ENCODE results near the gene FOXO6. TPM values are rescaled to one million over a fixed set of nuclear protein-coding genes. Genes with fewer than 3 reads are reported as not detected.

The FOXO6 gene
- total RNA-seq, 1 donor from 2014 or later, result 2.8 TPM

GRCh38 chr1:41388510-41388909 is 27.3 kb downstream of the FOXO6 start:
- Mint-ChIP-seq H3K4me3 (ENCODE audit: low read depth) (no peak overlapping the region), H3K27ac (no peak overlapping the region), H3K9me3 (ENCODE audit: low read depth) (no peaks in the 10 kb centered on the region), H3K27me3 (peaks cover 48% of the 10 kb centered on the region), H3K4me1 (ENCODE audit: low read depth) (peaks cover 12% of the 10 kb centered on the region), H3K36me3 (ENCODE audit: insufficient read depth) (no peaks in the 10 kb centered on the region)
- DNase-seq (ENCODE audit: low spot score, unreplicated experiment), result no peak
- no peak for TF ChIP-seq CTCF (IDR thresholded peaks at IDR 0.05; ENCODE audit: unreplicated experiment)

DNA sequence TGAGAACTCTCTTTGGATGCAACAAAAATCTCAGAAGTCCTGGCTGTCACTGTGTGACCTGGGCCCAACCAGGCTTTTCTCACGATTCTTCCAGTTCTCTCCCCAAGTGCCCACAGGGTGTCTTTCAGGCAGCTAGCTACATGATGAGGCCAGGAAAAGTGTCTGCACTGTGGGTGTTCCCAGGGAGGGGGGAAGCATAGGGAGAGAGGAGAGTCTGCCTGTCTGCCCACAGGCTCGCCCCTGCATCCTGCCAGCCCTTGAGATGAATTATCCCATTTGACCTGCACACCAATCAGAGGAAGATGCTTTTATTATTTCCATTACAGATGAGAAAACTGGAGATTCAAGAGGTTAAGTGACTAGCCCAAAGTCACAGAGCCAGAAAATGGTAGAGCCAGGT is 27.8 kb downstream of the FOXO6 start:
- TF ChIP-seq CTCF (IDR thresholded peaks at IDR 0.05; ENCODE audit: unreplicated experiment), result no peak
- Mint-ChIP-seq H3K9me3 (ENCODE audit: low read depth) (no peaks in the 10 kb centered on the region), H3K27me3 (peaks cover 47% of the 10 kb centered on the region), H3K4me3 (ENCODE audit: low read depth) (no peak overlapping the region), H3K27ac (no peak overlapping the region), H3K36me3 (ENCODE audit: insufficient read depth) (no peaks in the 10 kb centered on the region), H3K4me1 (ENCODE audit: low read depth) (peaks cover 11% of the 10 kb centered on the region)
- DNase-seq (ENCODE audit: low spot score, unreplicated experiment), result no peak

- TF ChIP-seq CTCF (IDR thresholded peaks at IDR 0.05; ENCODE audit: unreplicated experiment), result no peak
- H3K27me3 Mint-ChIP-seq, result peaks cover 46% of the 10 kb centered on the region
- no peaks in the 10 kb centered on the region for H3K9me3 Mint-ChIP-seq (ENCODE audit: low read depth)
- no peak overlapping the region for H3K27ac Mint-ChIP-seq
- no peaks in the 10 kb centered on the region for H3K36me3 Mint-ChIP-seq (ENCODE audit: insufficient read depth)
- no peak for DNase-seq (ENCODE audit: low spot score, unreplicated experiment)
- peaks cover 11% of the 10 kb centered on the region for H3K4me1 Mint-ChIP-seq (ENCODE audit: low read depth)
- no peak overlapping the region for H3K4me3 Mint-ChIP-seq (ENCODE audit: low read depth)
Measured at GRCh38 chr1:41390166-41390565, 28.9 kb downstream of the FOXO6 start.

GRCh38 chr1:41390573-41390972 is 29.3 kb downstream of the FOXO6 start:
- H3K4me3 Mint-ChIP-seq (ENCODE audit: low read depth), result no peak overlapping the region
- no peak for DNase-seq (ENCODE audit: low spot score, unreplicated experiment)
- H3K9me3 Mint-ChIP-seq (ENCODE audit: low read depth), result no peaks in the 10 kb centered on the region
- no peak for TF ChIP-seq CTCF (IDR thresholded peaks at IDR 0.05; ENCODE audit: unreplicated experiment)
- peaks cover 47% of the 10 kb centered on the region for H3K27me3 Mint-ChIP-seq
- peaks cover 12% of the 10 kb centered on the region for H3K4me1 Mint-ChIP-seq (ENCODE audit: low read depth)
- H3K36me3 Mint-ChIP-seq (ENCODE audit: insufficient read depth), result no peaks in the 10 kb centered on the region
- no peak overlapping the region for H3K27ac Mint-ChIP-seq

DNA sequence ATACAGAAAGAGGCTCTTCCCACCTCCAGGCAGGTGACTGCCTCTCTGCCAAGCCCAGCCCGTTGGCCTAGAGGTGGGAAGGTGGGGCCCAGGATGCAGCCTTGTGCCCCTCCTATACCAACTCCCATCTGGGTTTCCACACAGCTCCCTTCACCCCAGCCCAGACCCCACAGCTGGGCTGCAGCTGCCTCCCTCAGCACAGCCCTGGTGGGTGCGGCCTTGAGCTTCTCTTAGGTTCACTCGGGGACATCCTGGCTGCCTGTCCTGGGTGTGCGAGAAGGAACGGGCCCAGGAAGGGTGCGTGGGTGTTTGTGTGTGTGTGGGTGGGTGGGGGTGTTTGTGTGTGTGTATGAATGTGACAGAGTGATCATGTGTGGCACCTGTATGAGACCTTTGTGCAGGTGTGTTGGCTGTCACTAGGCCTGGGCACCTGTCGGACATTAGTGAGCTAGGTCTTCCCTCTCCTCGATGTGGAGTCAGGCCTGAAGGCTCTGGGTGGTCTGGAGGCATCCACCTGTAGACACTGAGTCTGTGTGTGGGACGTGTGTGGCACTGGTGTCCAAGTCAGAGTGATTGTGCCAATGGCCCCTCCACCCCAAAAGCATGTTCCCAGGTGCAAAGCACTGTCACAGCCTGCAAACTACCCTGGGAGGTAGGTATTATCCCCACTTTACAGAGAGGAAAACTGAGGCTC is 30.7 kb downstream of the FOXO6 start:
- no peak for TF ChIP-seq CTCF (IDR thresholded peaks at IDR 0.05; ENCODE audit: unreplicated experiment)
- no peaks in the 10 kb centered on the region for H3K36me3 Mint-ChIP-seq (ENCODE audit: insufficient read depth)

More for the DNA sequence above, 30.7 kb downstream of the FOXO6 start:
- no peak for DNase-seq (ENCODE audit: low spot score, unreplicated experiment)
- H3K27ac Mint-ChIP-seq, result no peak overlapping the region
- peaks cover 46% of the 10 kb centered on the region for H3K27me3 Mint-ChIP-seq
- H3K4me1 Mint-ChIP-seq (ENCODE audit: low read depth), result peaks cover 15% of the 10 kb centered on the region
- no peak overlapping the region for H3K4me3 Mint-ChIP-seq (ENCODE audit: low read depth)
- H3K9me3 Mint-ChIP-seq (ENCODE audit: low read depth), result no peaks in the 10 kb centered on the region

All from progenitor cell of endocrine pancreas (in vitro differentiated cells).